Fibroblast of pulmonary artery (primary cell): ENCODE results near the gene ARL6IP1.
A peak's percentile ranks its signal among the peaks of the same experiment; 100 is the strongest.

Experiments used
- DNase-seq: peaks from one replicate; pipeline ENCODE4 v3.0.0-alpha.2; 2010; ENCODE audit warnings: low read depth
- H3K4me3 ChIP-seq: replicated peaks from 2 replicates; pipeline ENCODE4 v1.5.1; 2011; ENCODE audit warnings: low read depth, mild to moderate bottlenecking, control low read depth, low read length, moderate library complexity
- CTCF ChIP-seq: IDR thresholded peaks from 2 replicates; pipeline ENCODE4 v1.5.1; 2011; ENCODE audit warnings: mild to moderate bottlenecking, control low read depth, low read length, inconsistent platforms; ENCODE audit errors: missing control alignments

ARL6IP1 gene

GRCh38 chr16:18834864-18835263, 33.5 kb upstream of the ARL6IP1 start:
- TF ChIP-seq CTCF: no peak
- H3K4me3 ChIP-seq: no peak overlapping the region
- peak; percentile 9 for DNase-seq

GRCh38 chr16:18833707-18834505, 32.6 kb upstream of the ARL6IP1 start:
- TF ChIP-seq CTCF: no peak

GRCh38 chr16:18832613-18833012, 31.3 kb upstream of the ARL6IP1 start:
- no peak for TF ChIP-seq CTCF
- DNase-seq: no peak
- H3K4me3 ChIP-seq: no peak overlapping the region

More at GRCh38 chr16:18833707-18834505, 32.6 kb upstream of the ARL6IP1 start:
- H3K4me3 ChIP-seq: no peak overlapping the region
- no peak for DNase-seq

- no peak for TF ChIP-seq CTCF
- no peak overlapping the region for H3K4me3 ChIP-seq
- DNase-seq: no peak
Observed at GRCh38 chr16:18832006-18832405, 30.7 kb upstream of the ARL6IP1 start.

- no peak for TF ChIP-seq CTCF
- no peak overlapping the region for H3K4me3 ChIP-seq
- no peak for DNase-seq
Observed at GRCh38 chr16:18829251-18829650, 27.9 kb upstream of the ARL6IP1 start.

GRCh38 chr16:18827890-18828289, 26.5 kb upstream of the ARL6IP1 start:
- TF ChIP-seq CTCF: no peak
- no peak overlapping the region for H3K4me3 ChIP-seq
- DNase-seq: no peak

GRCh38 chr16:18816286-18816685, 14.9 kb upstream of the ARL6IP1 start:
- no peak overlapping the region for H3K4me3 ChIP-seq
- DNase-seq: no peak
- TF ChIP-seq CTCF: no peak
